ENCODE results near the gene KAT6B.

Gene KAT6B

DNA sequence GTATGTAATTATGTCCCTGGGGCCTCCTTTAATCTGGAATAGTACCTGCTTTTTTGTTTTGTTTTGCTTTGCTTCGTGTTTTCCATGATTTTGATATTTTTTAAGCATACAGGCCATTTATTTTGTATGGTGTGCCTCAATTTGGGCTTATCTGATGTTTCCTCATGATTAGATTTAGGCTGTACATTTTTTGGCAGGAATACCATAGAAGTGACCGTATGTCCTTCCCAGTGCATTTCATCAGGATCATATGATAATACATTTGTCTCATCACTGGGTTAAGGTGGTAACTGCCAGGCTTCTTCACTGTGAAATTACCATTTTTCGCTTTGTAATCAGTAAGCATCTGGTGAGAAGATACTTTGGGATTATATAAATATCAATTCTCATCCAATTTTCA, 167.2 kb downstream of the KAT6B start:
- Histone ChIP-seq H3K4me1 (no peaks in the 10 kb centered on the region), H3K27me3 (no peaks in the 10 kb centered on the region), H3K9me3 (no peaks in the 10 kb centered on the region), H3K36me3 (no peaks in the 10 kb centered on the region), H3K4me3 (ENCODE audit: low read depth, low read length) (no peak overlapping the region)
- TF ChIP-seq, protein P1, sequence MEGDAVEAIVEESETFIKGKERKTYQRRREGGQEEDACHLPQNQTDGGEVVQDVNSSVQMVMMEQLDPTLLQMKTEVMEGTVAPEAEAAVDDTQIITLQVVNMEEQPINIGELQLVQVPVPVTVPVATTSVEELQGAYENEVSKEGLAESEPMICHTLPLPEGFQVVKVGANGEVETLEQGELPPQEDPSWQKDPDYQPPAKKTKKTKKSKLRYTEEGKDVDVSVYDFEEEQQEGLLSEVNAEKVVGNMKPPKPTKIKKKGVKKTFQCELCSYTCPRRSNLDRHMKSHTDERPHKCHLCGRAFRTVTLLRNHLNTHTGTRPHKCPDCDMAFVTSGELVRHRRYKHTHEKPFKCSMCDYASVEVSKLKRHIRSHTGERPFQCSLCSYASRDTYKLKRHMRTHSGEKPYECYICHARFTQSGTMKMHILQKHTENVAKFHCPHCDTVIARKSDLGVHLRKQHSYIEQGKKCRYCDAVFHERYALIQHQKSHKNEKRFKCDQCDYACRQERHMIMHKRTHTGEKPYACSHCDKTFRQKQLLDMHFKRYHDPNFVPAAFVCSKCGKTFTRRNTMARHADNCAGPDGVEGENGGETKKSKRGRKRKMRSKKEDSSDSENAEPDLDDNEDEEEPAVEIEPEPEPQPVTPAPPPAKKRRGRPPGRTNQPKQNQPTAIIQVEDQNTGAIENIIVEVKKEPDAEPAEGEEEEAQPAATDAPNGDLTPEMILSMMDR (IDR thresholded peaks at IDR 0.05; ENCODE audit: low read depth, low read length), result no peak
- DNase-seq, result no peak

DNA sequence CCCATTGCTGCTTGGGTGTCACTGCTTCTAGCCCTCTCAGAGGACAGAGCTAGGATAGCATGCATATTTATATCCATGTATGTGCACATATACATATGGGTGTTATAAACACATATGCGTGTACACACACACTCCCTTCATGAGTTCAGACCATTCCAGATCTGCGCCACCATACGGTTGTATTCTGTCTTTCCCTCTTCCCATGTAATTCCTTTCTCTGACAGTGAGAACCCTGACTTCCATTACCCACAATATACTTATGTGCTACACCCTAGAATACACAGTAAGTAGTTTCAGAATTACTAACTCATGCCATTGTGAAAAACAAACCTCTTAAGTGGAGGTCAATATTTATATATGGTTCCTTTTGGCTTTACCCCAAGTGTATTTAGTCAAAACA, 168.5 kb downstream of the KAT6B start:
- DNase-seq, result no peak
- H3K36me3 ChIP-seq, result no peaks in the 10 kb centered on the region
- no peaks in the 10 kb centered on the region for H3K9me3 ChIP-seq
- no peaks in the 10 kb centered on the region for H3K27me3 ChIP-seq
- H3K4me1 ChIP-seq, result no peaks in the 10 kb centered on the region
- TF ChIP-seq, protein P1 (IDR thresholded peaks at IDR 0.05; ENCODE audit: low read depth, low read length), result no peak
- no peak overlapping the region for H3K4me3 ChIP-seq (ENCODE audit: low read depth, low read length)

DNA sequence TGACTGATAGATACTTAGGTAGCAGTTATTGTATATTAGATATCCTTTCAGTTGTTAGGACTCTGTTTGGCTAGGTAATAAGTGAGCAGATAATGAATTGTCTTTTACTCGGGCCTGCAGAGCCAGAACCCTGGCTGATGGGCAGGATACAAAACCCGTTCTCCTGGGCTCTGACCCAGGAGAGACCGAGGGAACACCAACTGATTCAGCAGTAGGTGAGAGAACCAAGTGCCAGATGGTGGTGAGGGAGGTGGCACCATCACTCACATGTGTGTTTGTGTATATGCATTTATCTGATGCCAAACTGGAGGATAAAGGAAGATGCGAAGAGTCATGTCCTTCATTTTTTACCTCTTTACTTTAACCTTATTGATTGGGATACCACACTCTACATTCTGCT, 169.4 kb downstream of the KAT6B start:
- no peak overlapping the region for H3K4me3 ChIP-seq (ENCODE audit: low read depth, low read length)
- no peaks in the 10 kb centered on the region for H3K27me3 ChIP-seq
- no peak for DNase-seq
- no peaks in the 10 kb centered on the region for H3K9me3 ChIP-seq
- TF ChIP-seq, protein P1 (IDR thresholded peaks at IDR 0.05; ENCODE audit: low read depth, low read length), result no peak
- no peaks in the 10 kb centered on the region for H3K4me1 ChIP-seq
- no peaks in the 10 kb centered on the region for H3K36me3 ChIP-seq

DNA sequence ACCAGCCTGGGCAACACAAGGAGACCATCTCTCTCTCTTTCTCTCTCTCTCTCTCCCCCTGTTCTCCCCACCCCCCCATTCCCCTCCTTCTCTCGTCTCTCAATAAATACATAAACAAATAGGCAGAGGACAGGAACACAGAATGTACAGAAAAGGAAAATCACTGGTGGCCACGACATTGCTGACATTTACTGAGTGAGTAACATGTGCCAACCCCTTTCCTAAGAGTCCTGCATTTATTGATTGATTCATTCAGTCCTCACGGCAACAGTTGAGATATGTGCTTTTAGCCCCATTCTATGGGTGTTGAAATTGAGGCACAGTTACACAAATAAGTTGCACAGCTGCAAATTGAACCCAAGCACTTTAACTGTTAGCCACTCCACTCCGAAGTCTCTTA, 170.8 kb downstream of the KAT6B start:
- Histone ChIP-seq H3K27me3 (no peaks in the 10 kb centered on the region), H3K4me3 (ENCODE audit: low read depth, low read length) (no peak overlapping the region), H3K9me3 (no peaks in the 10 kb centered on the region), H3K4me1 (no peaks in the 10 kb centered on the region), H3K36me3 (no peaks in the 10 kb centered on the region)
- no peak for DNase-seq
- TF ChIP-seq, protein P1 (IDR thresholded peaks at IDR 0.05; ENCODE audit: low read depth, low read length), result no peak

DNA sequence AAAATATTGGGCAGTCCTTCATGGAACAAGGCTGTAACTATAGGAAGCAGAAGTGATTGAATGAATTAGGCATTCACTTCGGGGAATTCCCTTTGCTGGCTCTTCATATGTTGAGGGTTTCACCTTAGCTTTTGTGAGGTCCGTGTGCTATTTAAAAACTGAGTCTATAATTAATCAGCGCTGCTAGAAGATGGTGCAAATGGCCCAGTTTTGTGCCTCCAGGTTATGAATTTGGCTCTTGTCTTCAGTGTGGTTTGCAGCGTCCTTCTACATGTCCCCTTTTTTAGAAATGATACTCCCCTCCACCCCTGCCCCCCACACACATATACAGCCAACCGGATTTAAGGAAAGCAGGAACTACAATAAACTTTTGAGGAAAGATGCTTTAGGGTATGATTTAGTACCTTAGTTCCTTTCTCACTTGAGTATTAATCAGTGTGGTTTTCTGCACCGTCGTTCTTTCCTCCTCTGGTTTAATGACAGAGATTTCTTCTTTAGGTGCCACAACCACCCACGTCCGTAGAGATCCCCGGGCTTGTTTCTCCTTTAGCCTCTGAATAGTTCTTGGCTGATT, 174.4 kb downstream of the KAT6B start:
- H3K9me3 ChIP-seq, result no peaks in the 10 kb centered on the region
- TF ChIP-seq, protein P1 (IDR thresholded peaks at IDR 0.05; ENCODE audit: low read depth, low read length), result no peak
- DNase-seq, result no peak

DNA sequence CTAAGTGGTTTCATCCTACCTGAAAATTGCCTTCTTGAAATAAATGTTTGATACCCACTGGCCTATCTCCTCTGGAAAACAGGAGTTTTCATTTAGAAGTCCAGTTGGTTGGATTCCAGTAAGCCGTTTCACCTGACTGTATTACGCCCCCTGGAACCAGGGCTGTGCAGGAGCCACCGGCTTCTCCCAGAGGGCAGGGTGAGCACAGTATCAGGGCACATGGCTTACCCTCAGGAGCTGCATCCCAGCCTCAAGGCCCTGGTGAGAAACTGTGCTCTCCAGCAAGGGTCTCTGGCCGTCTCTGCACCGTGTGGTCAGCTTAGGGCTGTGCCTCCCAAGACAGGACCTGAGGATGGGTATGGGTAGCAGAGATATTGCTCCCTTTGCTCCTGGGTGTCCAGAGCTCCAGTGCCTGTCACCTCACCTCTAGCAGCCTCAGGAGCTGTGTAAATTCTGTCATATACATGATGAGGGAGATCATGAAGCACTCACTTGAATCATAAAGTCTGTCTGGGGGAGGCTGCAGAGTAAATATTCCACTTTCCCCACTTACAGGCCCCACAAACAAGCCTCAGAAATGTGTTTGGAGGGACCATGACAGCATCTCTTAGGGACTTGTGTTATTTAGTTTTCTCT, 175.4 kb downstream of the KAT6B start:
- H3K4me3 ChIP-seq (ENCODE audit: low read depth, low read length), result no peak overlapping the region
- no peaks in the 10 kb centered on the region for H3K36me3 ChIP-seq
- H3K4me1 ChIP-seq, result no peaks in the 10 kb centered on the region
- no peak for DNase-seq
- TF ChIP-seq, protein P1 (IDR thresholded peaks at IDR 0.05; ENCODE audit: low read depth, low read length), result no peak
- H3K9me3 ChIP-seq, result no peaks in the 10 kb centered on the region
- no peaks in the 10 kb centered on the region for H3K27me3 ChIP-seq

More for the DNA sequence above, 174.4 kb downstream of the KAT6B start:
- Histone ChIP-seq H3K27me3 (no peaks in the 10 kb centered on the region), H3K4me3 (ENCODE audit: low read depth, low read length) (no peak overlapping the region), H3K4me1 (no peaks in the 10 kb centered on the region), H3K36me3 (no peaks in the 10 kb centered on the region)

Measured in BE2C (cell line).